Activated naive CD8-positive, alpha-beta T cell (primary cell): ENCODE measurements around the gene TMEM184A.

Experiments used
- H3K27ac Mint-ChIP-seq: one replicate; pipeline ENCODE4 v1.8.0; 2021; ENCODE audit warnings: mixed read lengths
- H3K27me3 Mint-ChIP-seq: one replicate; pipeline ENCODE4 v1.8.0; 2021; ENCODE audit warnings: mixed read lengths
- H3K36me3 Mint-ChIP-seq: one replicate; pipeline ENCODE4 v1.8.0; 2021; ENCODE audit warnings: mixed read lengths
- H3K4me1 Mint-ChIP-seq: one replicate; pipeline ENCODE4 v1.8.0; 2021; ENCODE audit warnings: low read depth, mixed read lengths
- H3K4me3 Mint-ChIP-seq: one replicate; pipeline ENCODE4 v1.8.0; 2021; ENCODE audit warnings: mild to moderate bottlenecking, mixed read lengths
- H3K9me3 Mint-ChIP-seq: one replicate; pipeline ENCODE4 v1.8.0; 2021; ENCODE audit warnings: low read depth, mixed read lengths

The TMEM184A gene

GRCh38 chr7:1535701-1536454, 20.1 kb downstream of the TMEM184A start:
- H3K27me3 Mint-ChIP-seq = no peaks in the 10 kb centered on the region
- no peak overlapping the region for H3K27ac Mint-ChIP-seq
- no peaks in the 10 kb centered on the region for H3K36me3 Mint-ChIP-seq
- peaks cover 21% of the 10 kb centered on the region for H3K4me1 Mint-ChIP-seq
- no peaks in the 10 kb centered on the region for H3K9me3 Mint-ChIP-seq
- H3K4me3 Mint-ChIP-seq = no peak overlapping the region

- H3K27ac Mint-ChIP-seq = no peak overlapping the region
- no peaks in the 10 kb centered on the region for H3K36me3 Mint-ChIP-seq
Observed at GRCh38 chr7:1535100-1535458, 20.9 kb downstream of the TMEM184A start.

GRCh38 chr7:1534330-1535099, 21.5 kb downstream of the TMEM184A start:
- no peaks in the 10 kb centered on the region for H3K27me3 Mint-ChIP-seq
- no peak overlapping the region for H3K27ac Mint-ChIP-seq
- H3K4me1 Mint-ChIP-seq = peaks cover 21% of the 10 kb centered on the region
- peak overlapping the region; percentile 42 for H3K4me3 Mint-ChIP-seq
- no peaks in the 10 kb centered on the region for H3K36me3 Mint-ChIP-seq
- no peaks in the 10 kb centered on the region for H3K9me3 Mint-ChIP-seq

More at GRCh38 chr7:1535100-1535458, 20.9 kb downstream of the TMEM184A start:
- Mint-ChIP-seq H3K27me3 (no peaks in the 10 kb centered on the region), H3K9me3 (no peaks in the 10 kb centered on the region), H3K4me3 (no peak overlapping the region), H3K4me1 (peaks cover 21% of the 10 kb centered on the region)

GRCh38 chr7:1533547-1534329, 22.3 kb downstream of the TMEM184A start:
- Mint-ChIP-seq H3K4me1 (peaks cover 21% of the 10 kb centered on the region), H3K27ac (peak overlapping the region; percentile 94), H3K27me3 (no peaks in the 10 kb centered on the region), H3K9me3 (no peaks in the 10 kb centered on the region), H3K4me3 (peak overlapping the region; percentile 92), H3K36me3 (no peaks in the 10 kb centered on the region)

- Mint-ChIP-seq H3K27ac (peak overlapping the region; percentile 94), H3K4me3 (peak overlapping the region; percentile 92), H3K36me3 (no peaks in the 10 kb centered on the region), H3K9me3 (no peaks in the 10 kb centered on the region), H3K4me1 (peaks cover 21% of the 10 kb centered on the region), H3K27me3 (no peaks in the 10 kb centered on the region)
Observed at GRCh38 chr7:1533255-1533546, 22.8 kb downstream of the TMEM184A start.

- peaks cover 20% of the 10 kb centered on the region for H3K4me1 Mint-ChIP-seq
- H3K27ac Mint-ChIP-seq = peak overlapping the region; percentile 94
- peak overlapping the region; percentile 92 for H3K4me3 Mint-ChIP-seq
- no peaks in the 10 kb centered on the region for H3K27me3 Mint-ChIP-seq
- H3K9me3 Mint-ChIP-seq = no peaks in the 10 kb centered on the region
- H3K36me3 Mint-ChIP-seq = no peaks in the 10 kb centered on the region
Observed at GRCh38 chr7:1532456-1533254, 23.4 kb downstream of the TMEM184A start.

GRCh38 chr7:1531979-1532455, 24.0 kb downstream of the TMEM184A start:
- H3K9me3 Mint-ChIP-seq = no peaks in the 10 kb centered on the region
- H3K27me3 Mint-ChIP-seq = no peaks in the 10 kb centered on the region
- no peaks in the 10 kb centered on the region for H3K36me3 Mint-ChIP-seq
- peaks cover 20% of the 10 kb centered on the region for H3K4me1 Mint-ChIP-seq
- H3K4me3 Mint-ChIP-seq = peak overlapping the region; percentile 92
- peak overlapping the region; percentile 94 for H3K27ac Mint-ChIP-seq

GRCh38 chr7:1531263-1531978, 24.6 kb downstream of the TMEM184A start:
- H3K4me3 Mint-ChIP-seq = peak overlapping the region; percentile 92
- H3K27me3 Mint-ChIP-seq = peaks cover 2% of the 10 kb centered on the region
- H3K4me1 Mint-ChIP-seq = peaks cover 19% of the 10 kb centered on the region
- H3K9me3 Mint-ChIP-seq = no peaks in the 10 kb centered on the region
- no peaks in the 10 kb centered on the region for H3K36me3 Mint-ChIP-seq
- peak overlapping the region; percentile 94 for H3K27ac Mint-ChIP-seq

- Mint-ChIP-seq H3K27ac (no peak overlapping the region), H3K4me1 (peaks cover 16% of the 10 kb centered on the region), H3K4me3 (no peak overlapping the region), H3K36me3 (no peaks in the 10 kb centered on the region), H3K9me3 (no peaks in the 10 kb centered on the region), H3K27me3 (peaks cover 2% of the 10 kb centered on the region)
Observed at GRCh38 chr7:1530946-1531262, 25.1 kb downstream of the TMEM184A start.

- Mint-ChIP-seq H3K27me3 (peaks cover 2% of the 10 kb centered on the region), H3K4me3 (peak overlapping the region; percentile 70), H3K36me3 (no peaks in the 10 kb centered on the region), H3K9me3 (no peaks in the 10 kb centered on the region), H3K27ac (peak overlapping the region; percentile 54), H3K4me1 (peaks cover 16% of the 10 kb centered on the region)
Observed at GRCh38 chr7:1529383-1530116, 26.5 kb downstream of the TMEM184A start.

GRCh38 chr7:1526271-1526754, 29.7 kb downstream of the TMEM184A start:
- Mint-ChIP-seq H3K4me1 (peaks cover 3% of the 10 kb centered on the region), H3K36me3 (no peaks in the 10 kb centered on the region), H3K27me3 (peaks cover 2% of the 10 kb centered on the region), H3K4me3 (no peak overlapping the region), H3K27ac (no peak overlapping the region), H3K9me3 (no peaks in the 10 kb centered on the region)

- no peaks in the 10 kb centered on the region for H3K9me3 Mint-ChIP-seq
- H3K27me3 Mint-ChIP-seq = peaks cover 2% of the 10 kb centered on the region
- no peak overlapping the region for H3K4me3 Mint-ChIP-seq
- H3K4me1 Mint-ChIP-seq = peaks cover 4% of the 10 kb centered on the region
- no peak overlapping the region for H3K27ac Mint-ChIP-seq
- H3K36me3 Mint-ChIP-seq = no peaks in the 10 kb centered on the region
Observed at GRCh38 chr7:1525409-1525808, 30.6 kb downstream of the TMEM184A start.

GRCh38 chr7:1523844-1524243, 32.2 kb downstream of the TMEM184A start:
- H3K9me3 Mint-ChIP-seq = peaks cover 4% of the 10 kb centered on the region
- no peak overlapping the region for H3K27ac Mint-ChIP-seq
- H3K27me3 Mint-ChIP-seq = peaks cover 2% of the 10 kb centered on the region
- peaks cover 4% of the 10 kb centered on the region for H3K4me1 Mint-ChIP-seq
- H3K36me3 Mint-ChIP-seq = peaks cover 4% of the 10 kb centered on the region
- H3K4me3 Mint-ChIP-seq = no peak overlapping the region
